Activated CD4-positive, CD25-positive, alpha-beta regulatory T cell (primary cell): ENCODE data around the gene ALDH4A1.

Source experiments
- DNase-seq, 4 experiments: peaks; one replicate each; lab custom pipeline; 2025; lab: John Stamatoyannopoulos, UW

Gene ALDH4A1

DNA sequence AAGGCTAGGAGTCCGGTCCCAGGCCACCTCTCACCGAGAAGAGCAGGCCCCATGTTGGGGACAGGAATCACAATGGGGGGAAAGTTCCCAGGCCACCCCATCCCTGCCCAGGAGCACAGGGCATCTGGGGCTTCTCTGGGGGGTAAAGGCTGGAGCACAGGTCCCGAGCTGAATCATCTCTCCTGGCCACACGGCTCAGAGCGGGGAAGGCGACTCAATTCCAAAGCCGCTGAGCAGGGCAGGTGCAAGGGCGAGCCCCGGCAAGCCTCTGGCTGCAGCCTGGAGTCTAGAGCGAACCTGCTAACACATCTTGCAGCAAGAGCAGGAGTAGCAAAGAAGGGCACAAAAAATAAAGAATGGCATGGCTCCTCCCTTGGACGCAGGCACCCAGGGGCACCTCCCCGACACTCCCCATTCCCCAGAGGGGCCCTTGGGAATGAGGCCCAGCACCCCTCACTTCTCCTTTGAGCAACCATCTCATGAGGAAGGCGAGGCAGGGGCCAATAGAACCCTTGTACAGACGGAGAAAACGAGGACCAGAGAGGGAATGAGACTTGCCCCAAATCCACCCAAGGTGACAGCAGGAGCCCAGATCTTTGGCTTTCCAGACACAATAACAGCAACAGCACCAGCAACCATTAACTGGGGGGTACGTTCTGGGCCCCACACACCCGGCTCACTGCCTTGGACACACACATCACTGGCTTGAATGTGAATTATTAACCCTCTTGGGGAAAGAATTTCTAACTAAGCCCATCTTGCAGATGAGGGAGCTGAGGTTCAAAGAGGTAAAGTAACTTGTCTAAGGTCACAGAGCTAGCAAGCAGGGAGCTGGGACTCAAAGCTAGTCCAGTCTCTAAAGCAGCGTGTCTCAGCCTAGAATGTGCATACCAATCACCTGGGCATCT is 20.7 kb upstream of the ALDH4A1 start:
- no peak for DNase-seq

DNA sequence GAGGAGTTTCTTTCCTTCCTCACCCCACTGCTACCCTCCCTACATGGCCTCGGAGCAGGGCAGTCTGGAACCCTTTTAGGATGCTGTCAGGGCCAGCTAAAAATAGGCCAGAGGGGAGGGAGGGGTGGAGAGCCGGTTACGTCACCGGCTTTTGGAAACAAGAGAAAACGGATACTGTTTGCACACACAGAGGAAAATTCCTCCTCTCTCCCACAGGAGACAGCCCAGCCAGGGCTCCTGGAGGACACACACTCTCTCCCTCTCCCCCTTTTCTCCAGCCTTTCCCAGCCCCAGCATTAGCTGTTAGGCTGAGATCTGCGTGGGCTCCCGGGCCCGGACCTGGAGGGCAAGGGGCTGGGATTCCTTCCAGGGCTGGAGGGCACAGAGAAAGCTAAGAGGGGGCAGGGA is 20.0 kb upstream of the ALDH4A1 start:
- DNase-seq = no peak

DNA sequence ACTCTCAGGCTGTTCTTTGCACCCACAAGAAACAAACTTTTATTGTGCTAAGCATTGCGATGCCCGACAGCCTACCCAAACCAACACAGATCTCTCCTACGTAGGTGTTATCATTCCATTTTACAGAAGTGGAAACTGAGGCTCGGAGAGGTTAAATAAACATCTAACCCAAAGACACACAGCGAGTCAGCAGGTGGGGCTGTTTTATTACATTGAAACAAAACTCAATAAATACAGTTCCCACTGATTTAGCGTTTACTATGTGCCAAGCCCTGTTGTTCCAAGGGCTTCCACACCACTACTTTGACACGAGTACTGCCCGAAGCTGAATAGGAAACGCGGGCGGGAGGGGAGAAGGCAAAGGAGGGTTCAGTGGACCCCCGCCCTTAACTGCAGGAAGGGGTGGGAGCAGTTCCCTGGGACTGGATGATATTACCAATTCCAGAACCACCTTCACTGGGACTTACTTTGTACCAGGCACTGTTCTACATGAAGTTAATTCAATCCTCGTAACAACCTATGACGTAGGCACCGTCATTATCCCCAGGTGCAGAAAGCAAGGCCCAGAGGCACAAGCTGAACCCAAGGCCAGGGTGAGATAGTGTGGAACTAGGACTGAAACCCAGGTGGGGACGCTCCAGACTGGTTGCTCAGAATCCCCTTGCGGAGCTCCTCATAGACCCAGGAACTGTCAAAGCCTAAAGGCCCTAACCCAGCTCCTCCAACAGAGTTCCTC is 19.3 kb upstream of the ALDH4A1 start:
- DNase-seq = no peak

DNA sequence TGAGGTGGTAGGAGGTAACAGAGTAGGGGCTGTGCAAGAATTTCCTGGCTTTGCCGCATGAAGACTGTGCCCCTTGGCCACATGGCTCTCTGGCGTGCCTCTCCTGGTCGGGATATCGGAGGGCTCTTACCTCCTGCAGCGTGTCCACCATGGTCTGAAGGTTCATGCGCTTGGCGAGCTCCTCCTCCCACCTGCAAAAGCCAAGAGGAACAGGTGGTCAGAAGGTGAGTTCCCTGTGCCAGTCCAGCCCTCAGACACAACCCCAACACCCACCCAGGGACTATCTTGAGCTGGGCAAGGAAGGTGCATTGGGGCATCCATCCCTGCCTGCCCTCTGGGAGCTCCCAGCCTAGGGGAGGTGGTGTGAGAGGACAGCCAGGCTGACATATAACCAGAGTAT is 18.6 kb upstream of the ALDH4A1 start:
- no peak for DNase-seq

DNA sequence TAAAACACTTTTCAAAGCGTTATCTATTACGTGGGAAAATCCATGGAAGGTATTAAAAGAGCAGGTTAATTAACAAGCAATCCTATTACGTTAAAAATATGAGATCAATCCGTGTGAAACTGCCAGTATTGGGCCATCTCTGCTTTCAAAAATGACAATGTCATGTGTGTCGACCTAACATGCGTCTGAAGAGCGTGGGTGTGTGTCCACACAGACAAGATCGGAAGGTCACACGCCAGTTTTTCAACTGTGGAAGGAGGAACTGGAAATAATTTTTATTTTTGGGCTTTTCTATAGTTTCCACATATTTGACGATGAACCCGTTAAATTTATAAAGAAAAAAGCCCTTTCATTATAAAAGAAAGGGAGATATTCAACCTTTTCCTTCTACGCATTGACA is 17.6 kb upstream of the ALDH4A1 start:
- DNase-seq = no peak

DNA sequence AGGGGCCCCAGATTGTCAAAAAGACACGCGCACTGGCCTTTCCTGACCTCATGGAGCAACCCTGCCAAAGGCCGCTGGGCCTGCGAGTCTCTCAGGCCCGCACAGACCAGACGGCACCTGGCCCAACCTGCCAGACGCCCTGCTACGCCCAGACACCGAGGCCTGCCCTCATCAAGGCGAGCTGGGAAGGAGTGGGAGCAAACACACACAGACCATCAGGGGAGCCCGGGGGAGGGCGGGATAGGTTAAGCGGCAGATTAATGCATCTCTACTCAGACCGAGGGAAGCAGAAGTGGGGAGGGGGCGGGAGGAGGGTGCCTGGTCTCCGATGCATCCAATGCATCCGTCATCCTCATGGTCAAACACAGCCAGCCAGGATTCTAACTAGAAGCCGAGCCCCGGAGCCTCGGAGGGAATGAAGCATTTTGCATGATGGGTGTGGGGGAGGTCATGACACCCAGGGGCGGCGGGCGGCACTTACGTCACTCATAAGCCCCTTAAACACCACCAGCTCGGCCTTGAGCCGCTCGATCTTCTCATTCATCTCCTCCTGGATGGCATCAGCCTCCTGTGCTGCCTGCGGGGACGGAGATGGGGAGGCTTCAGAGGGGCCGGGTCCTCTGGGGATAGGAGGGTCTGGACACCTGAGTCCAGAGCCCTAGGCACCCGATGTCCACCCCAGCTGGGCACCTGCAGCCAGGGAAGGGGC is 17.0 kb upstream of the ALDH4A1 start:
- no peak for DNase-seq

DNA sequence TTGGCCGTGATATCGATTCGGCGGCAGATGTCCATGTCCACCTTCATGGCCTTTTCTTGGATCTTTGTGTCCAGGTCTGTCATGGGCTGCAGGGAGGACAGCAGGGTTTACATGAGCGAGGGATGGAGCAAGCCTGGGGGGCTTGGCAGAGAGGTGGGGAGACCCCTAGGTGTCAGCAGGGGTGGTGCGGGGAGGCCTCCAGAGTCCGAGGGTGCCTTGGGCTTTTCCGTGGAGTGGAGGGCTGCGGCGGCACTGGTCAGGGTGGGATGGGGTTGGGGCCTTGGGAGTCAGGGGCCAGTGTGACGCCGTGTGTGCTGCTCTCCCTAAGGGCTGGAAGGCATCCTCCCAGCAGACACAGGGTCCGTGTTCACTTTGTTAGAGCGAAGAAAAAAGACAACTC is 16.1 kb upstream of the ALDH4A1 start:
- DNase-seq = no peak

DNA sequence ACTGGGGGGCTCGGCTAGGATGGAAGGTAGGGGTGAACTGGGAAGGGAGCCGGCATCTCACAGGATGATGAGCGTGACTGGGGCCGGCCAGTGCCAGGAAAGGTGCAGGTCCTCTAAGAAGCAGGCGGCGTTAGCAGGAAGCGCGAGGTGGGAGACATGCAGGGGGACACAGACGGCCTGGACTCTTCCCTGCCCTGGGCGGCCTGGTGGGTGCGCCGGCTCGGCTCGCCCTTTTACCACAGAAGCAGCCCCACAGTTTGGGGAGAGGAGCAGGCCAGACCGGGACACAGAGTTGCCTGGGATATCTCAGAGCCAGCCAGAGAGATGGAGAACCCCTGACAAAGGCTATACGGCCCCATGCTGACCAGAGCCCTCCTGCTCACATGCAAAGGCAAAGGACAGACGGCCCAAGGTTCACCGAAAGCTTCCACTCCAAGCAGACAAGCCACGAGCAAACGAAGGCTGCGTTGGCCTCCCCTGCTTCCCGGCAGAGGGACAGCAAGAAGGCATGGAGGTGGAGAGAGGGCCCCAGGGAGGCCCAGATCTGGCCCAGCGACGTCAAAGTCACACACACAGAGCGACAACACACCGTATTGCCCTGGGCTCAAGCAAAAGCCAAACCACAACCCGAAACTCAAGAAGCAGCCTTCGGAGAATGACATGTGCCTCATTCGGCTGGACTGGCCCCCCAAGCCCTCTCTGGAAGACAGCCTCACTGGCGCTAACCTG is 14.9 kb upstream of the ALDH4A1 start:
- DNase-seq = no peak

DNA sequence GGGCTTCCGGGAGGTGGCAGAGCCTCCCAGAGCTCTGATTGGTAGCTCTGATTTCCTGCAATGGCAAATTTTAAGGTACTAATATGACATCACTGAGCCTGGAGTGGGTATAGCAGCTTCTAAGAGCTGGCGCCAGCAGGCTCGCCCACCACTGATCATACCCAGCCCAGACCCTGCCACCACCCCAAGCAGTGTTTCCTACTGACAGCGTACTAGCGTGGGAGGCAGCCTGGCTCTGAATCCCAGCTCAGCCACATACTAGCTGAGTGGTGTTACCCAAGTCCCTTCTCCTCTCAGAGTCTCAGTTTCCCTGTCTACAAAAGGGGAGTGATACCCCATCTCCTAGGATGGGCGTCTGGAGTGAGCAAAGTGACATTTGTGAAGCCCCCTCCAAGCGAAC is 13.0 kb upstream of the ALDH4A1 start:
- no peak for DNase-seq

DNA sequence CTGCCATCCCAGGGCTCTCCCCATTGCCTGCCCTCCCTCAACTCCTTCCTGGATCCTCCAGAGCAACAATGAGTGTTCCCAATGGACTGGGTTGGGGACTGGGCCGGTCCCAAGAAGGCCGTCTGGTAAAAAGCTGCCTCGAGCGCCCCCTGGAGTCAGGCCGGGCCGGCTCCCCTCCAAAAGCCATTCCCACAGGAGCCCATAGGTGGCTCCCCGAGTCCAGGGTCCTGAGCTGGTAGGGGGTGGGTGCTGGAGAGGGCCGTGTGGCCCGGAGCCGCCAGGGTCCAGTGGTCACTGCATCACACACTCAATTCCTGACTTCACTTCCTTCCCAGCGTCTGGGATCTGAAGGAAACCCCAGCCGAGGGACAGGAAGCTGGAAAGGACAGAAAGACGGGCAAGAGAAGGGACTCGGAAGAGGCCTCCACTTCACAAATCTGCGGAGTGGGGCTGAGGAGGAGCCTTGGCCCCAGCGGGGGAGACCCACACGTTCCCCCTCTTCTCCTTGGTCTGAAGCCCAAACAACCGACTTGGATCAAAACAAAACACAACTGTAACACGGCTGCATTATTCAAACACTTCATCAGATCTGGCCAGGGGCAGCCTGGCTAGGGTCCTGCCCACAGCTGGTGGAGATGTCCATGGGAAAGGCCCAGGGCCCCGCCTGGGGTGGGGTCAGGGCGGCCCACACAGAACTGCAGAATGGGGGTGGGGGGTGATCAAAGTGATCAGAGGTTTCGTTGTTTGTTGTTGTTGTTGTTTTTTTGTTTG is 10.9 kb upstream of the ALDH4A1 start:
- DNase-seq = peak; percentile 52 to 69 (median 59)

DNA sequence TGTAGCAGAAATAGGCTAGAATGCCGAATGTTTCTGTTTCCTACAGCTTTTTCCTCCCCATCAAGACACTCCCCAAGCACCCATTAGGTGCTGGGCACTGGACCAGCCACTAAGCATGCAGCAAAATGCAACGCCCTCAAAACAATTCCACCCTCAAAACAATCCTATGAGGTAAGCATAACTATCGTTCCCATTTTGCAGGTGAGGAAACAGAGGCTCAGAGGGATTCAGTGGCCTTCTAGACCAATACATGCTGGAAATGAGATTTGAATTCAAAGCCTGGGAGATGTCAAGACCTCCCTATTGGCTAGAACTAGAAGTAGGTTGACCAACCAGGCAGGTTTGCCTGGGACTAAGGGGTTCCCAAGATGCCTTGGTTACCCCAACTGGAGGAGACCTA is 10.2 kb upstream of the ALDH4A1 start:
- DNase-seq = no peak

DNA sequence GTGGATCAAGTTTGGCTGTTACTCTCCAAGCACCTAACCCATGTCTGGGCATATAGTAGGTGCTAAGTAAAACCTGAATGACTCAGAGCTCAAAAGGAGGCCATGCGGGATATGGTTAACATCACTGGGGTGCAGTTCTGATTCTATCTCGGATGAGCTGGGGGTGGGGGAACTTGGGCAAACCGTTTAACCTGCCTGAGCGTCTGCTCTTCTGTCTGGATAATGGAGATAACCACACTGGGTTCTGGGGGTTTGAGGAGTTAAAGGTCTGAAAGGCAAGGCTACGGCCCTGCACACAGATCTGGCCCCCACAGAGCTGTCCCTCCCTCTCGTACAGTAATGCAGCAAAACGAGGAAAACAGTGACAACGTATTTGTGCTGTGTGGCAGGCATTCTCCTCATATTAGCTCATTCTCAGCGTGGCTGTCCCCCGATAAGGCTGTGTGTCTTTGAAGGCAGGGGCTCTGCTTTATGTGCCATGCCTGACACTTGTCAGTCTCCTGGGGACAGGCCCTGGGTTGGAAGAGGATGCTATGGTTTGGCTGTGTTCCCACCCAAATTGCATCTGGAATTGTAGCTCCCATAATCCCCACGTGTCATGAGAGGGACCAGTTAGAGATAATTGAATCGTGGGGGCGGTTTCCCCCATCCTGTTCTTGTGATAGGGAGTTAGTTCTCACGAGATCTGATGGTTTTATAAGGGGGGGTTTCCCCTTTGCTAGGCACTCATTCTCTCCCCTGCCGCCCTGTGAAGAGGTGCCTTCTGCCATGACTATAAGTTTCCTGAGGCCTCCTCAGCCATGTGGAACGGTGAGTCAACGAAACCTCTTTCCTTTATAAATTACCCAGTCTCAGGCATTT is 6.8 kb upstream of the ALDH4A1 start:
- no peak for DNase-seq

DNA sequence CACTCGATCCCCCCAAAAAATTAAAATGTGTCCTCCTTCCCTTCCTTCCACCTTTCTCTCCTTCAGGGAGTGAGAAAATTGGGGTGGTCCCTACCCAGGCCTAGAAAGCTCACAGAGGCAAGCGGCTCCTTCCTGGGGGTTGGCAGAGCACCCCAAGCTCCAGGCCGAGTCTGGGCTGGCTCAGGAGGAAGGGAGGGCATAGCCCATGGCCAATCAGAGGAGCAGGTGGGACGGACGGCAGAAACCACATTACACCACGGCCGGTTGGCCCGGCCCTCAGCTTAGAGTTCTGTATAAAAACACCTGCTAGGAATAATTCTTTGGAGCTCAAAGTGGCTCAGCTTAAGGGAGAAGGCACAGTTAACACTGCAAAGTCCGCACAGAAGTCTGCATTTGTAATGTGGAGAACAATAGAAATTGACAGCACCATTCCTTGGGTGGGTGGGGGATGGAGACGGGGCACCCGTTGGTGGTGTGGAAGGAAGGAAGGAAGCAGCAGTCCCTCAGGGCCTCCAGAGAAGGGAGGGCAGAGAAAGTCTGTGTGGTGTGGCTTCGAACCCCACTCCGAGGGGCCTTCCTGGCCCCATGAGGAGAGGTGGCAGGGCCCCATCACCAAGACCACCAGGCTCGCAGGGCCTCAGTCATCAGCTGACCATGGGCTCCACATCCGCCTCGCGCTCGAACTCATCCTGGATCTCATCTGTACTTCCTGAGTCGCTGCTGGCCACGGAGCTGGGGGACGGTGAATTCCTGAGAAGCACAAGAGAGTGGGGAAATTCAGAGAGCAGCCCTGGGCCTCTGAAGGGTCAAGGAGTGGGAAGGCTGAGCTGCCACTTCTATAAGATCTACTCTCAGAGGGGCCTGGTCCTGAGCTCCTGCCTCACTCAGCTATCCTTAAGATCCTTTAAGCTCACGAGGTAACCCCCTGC is 5.8 kb upstream of the ALDH4A1 start:
- no peak for DNase-seq

DNA sequence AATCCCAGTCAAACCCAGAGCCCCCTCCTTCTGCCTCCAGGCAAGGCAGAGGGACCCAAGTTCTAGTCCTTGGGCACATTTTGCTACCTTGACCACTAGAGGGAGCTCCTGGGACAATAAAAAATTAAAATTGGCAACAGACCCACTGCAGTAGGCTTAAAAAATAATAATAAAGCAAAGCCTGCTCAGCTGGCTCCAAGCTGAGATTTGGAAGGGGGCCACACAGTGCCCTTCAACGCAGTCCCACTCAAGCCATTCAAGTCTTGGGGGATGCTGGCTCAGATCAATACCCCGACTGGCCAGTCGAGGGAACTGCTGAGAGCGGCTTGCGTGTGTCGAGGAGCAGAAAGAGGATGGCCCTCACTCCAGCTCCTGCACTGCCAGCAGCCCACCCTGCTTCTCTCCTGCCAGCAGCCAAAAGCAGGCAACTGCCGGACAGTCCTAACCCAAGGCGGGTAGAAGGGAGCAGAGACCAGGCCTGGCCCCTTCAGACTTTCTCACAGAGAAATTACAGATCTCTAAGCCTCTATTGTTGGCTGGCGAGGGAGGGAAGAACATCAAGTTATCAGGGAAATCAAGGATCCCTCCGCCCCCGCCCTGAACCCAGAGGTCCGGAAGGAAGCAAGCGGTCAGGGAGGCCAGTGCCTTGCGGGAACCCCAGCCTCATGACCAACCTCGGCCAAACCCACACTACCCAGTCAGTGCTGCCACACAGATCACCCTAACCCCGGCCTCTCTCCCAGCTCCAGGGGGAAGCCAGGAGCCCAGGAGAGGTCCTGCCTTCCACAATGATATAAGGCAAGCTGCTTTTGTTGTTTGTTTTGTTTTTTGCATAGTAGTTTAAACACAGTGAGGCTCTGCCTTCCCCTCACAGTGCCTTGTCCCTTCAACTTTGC is 4.9 kb upstream of the ALDH4A1 start:
- peak in 3 of 4 experiments; percentile 20 to 46 (median 40) for DNase-seq

DNA sequence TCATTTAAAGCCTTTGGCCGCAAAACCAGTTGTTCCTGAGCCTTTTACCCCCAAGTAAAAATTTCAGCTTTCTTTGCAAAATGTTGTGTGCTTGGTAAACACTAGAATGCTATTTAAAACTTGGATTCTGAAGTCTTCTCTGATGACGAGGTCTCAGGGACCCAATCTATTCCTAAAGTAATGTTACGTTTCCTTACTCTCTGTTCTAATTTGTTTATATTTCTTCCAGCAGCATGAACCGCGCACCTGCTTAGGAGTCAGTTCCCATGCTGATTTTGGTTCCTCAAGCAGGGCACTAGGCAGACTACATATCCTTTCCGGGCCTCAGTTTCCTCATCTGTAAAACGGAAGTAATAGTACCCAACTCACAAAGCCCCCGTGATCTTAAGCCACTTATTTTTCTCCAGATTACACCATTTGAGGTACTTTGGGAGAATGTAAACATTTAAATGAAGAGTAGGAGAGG is 969 bp upstream of the ALDH4A1 start:
- DNase-seq = no peak

DNA sequence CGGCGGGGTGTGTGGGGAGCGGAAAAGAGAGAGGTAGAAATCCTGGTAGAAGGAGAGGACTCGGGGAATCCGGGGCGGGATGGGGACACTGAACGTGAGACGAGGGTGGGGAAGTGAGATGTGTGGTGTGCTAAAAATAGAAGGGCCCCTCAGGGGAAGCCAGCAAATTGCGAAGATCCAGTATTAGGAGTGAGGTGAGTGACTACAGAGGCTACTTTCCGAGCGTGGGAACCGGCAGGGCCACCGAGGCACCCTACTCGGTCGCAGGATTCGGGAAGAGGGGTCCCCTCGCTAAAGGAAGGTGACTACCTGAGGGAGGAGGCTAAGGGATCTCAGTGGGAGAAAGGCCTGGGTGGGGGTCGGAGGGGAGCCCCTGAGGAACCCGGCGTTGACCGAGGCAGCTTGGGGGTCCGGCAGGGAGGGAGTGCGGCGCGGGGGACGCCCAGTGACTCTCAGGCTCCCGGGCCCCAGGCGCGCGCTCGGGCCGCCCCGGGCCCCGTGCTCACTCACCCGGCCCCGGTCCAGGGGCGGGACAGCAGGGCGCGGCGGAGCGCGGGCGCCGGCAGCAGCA is 318 bp downstream of the ALDH4A1 start:
- no peak for DNase-seq

DNA sequence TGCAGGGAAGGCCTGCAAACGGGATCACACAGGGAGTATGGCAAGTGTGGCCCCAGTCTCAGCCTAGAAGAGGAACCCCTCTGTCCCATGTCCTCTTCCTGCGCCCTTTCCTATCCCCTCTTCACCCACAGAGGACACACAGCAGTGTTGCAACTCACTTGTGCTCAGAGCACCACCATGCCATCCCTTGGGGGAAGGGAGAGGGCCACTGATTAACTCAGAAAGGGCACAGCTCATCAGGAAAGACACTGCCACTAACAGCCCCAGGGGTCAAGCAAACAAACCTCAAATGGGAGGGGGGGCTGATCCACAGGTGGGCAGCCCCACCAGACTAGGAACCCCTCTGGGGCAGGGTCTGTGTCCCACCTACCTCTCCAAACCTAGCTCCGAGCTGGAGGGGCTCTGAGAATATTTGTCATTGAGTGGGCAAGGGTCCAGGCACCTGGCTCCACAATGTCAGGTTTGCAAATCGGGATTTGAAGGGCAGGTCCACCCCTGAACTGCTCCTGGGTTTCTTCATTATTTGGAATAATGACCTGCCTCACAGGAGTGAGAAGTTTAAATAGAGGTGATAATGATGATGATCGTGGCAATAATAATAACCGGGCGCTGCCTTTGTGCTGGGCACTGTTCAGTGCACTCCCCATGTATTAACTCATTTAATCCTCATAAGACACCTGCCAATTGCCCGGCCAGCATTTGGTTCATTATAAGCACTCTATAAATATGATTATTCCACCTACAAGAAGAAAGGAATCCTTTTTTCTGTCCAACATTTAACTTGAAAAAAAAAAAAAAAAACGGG is 1.0 kb downstream of the ALDH4A1 start:
- no peak for DNase-seq
